ENCODE measurements around the gene HNRNPA0.

Gene HNRNPA0

GRCh38 chr5:137738947-137739346, 15.2 kb downstream of the HNRNPA0 start:
- H3K4me3 Mint-ChIP-seq = peak overlapping the region; percentile 45

GRCh38 chr5:137737349-137738131, 16.6 kb downstream of the HNRNPA0 start:
- no peaks in the 10 kb centered on the region for H3K27me3 Mint-ChIP-seq
- H3K9me3 Mint-ChIP-seq = no peaks in the 10 kb centered on the region
- H3K4me1 Mint-ChIP-seq = peaks cover 24% of the 10 kb centered on the region
- no peaks in the 10 kb centered on the region for H3K36me3 Mint-ChIP-seq
- no peak overlapping the region for H3K4me3 Mint-ChIP-seq
- no peak overlapping the region for H3K27ac Mint-ChIP-seq

More at GRCh38 chr5:137738947-137739346, 15.2 kb downstream of the HNRNPA0 start:
- H3K9me3 Mint-ChIP-seq = no peaks in the 10 kb centered on the region
- H3K4me1 Mint-ChIP-seq = peaks cover 31% of the 10 kb centered on the region
- H3K27me3 Mint-ChIP-seq = no peaks in the 10 kb centered on the region
- no peak overlapping the region for H3K27ac Mint-ChIP-seq
- H3K36me3 Mint-ChIP-seq = no peaks in the 10 kb centered on the region

- Mint-ChIP-seq H3K27me3 (no peaks in the 10 kb centered on the region), H3K27ac (no peak overlapping the region), H3K36me3 (peaks cover 2% of the 10 kb centered on the region), H3K4me3 (no peak overlapping the region), H3K4me1 (peaks cover 24% of the 10 kb centered on the region), H3K9me3 (no peaks in the 10 kb centered on the region)
These were observed 17.7 kb downstream of the HNRNPA0 start for GRCh38 chr5:137736496-137736895.

GRCh38 chr5:137735555-137736284, 18.4 kb downstream of the HNRNPA0 start, which contains the start of gene KLHL3:
Gene KLHL3, minus strand, starts transcription at chr5:137736089. Its CDS starts 443 bp downstream, at chr5:137735646.
- H3K9me3 Mint-ChIP-seq = no peaks in the 10 kb centered on the region
- H3K27ac Mint-ChIP-seq = no peak within 1 kb of the TSS
- no peak within 1 kb of the TSS for H3K4me3 Mint-ChIP-seq
- peaks cover 2% of the 10 kb centered on the region for H3K36me3 Mint-ChIP-seq
- H3K27me3 Mint-ChIP-seq = no peaks in the 10 kb centered on the region
- peaks cover 23% of the 10 kb centered on the region for H3K4me1 Mint-ChIP-seq

GRCh38 chr5:137734962-137735554, 19.1 kb downstream of the HNRNPA0 start:
- H3K27ac Mint-ChIP-seq = no peak overlapping the region
- H3K4me3 Mint-ChIP-seq = no peak overlapping the region
- H3K36me3 Mint-ChIP-seq = peaks cover 4% of the 10 kb centered on the region
- no peaks in the 10 kb centered on the region for H3K9me3 Mint-ChIP-seq
- H3K4me1 Mint-ChIP-seq = peaks cover 26% of the 10 kb centered on the region
- no peaks in the 10 kb centered on the region for H3K27me3 Mint-ChIP-seq

GRCh38 chr5:137734331-137734730, 19.8 kb downstream of the HNRNPA0 start:
- no peaks in the 10 kb centered on the region for H3K27me3 Mint-ChIP-seq
- peaks cover 4% of the 10 kb centered on the region for H3K36me3 Mint-ChIP-seq
- H3K27ac Mint-ChIP-seq = no peak overlapping the region
- H3K4me3 Mint-ChIP-seq = no peak overlapping the region
- H3K9me3 Mint-ChIP-seq = no peaks in the 10 kb centered on the region
- H3K4me1 Mint-ChIP-seq = peaks cover 18% of the 10 kb centered on the region

GRCh38 chr5:137733922-137734321, 20.2 kb downstream of the HNRNPA0 start:
- Mint-ChIP-seq H3K36me3 (peaks cover 4% of the 10 kb centered on the region), H3K9me3 (no peaks in the 10 kb centered on the region), H3K27me3 (no peaks in the 10 kb centered on the region), H3K4me3 (no peak overlapping the region), H3K4me1 (peaks cover 14% of the 10 kb centered on the region), H3K27ac (no peak overlapping the region)

GRCh38 chr5:137733006-137733405, 21.2 kb downstream of the HNRNPA0 start:
- Mint-ChIP-seq H3K4me3 (peak overlapping the region; percentile 23), H3K27ac (no peak overlapping the region), H3K36me3 (peaks cover 4% of the 10 kb centered on the region), H3K4me1 (peaks cover 10% of the 10 kb centered on the region), H3K9me3 (no peaks in the 10 kb centered on the region), H3K27me3 (no peaks in the 10 kb centered on the region)

GRCh38 chr5:137731176-137731575, 23.0 kb downstream of the HNRNPA0 start:
- H3K4me1 Mint-ChIP-seq = peaks cover 10% of the 10 kb centered on the region
- peak overlapping the region; percentile 2 for H3K4me3 Mint-ChIP-seq
- peaks cover 4% of the 10 kb centered on the region for H3K36me3 Mint-ChIP-seq
- no peaks in the 10 kb centered on the region for H3K27me3 Mint-ChIP-seq
- no peak overlapping the region for H3K27ac Mint-ChIP-seq
- H3K9me3 Mint-ChIP-seq = no peaks in the 10 kb centered on the region

GRCh38 chr5:137730336-137730735, 23.8 kb downstream of the HNRNPA0 start:
- H3K36me3 Mint-ChIP-seq = peaks cover 4% of the 10 kb centered on the region
- peaks cover 10% of the 10 kb centered on the region for H3K4me1 Mint-ChIP-seq
- H3K4me3 Mint-ChIP-seq = no peak overlapping the region
- H3K27ac Mint-ChIP-seq = peak overlapping the region; percentile 15
- H3K9me3 Mint-ChIP-seq = no peaks in the 10 kb centered on the region
- no peaks in the 10 kb centered on the region for H3K27me3 Mint-ChIP-seq

- H3K9me3 Mint-ChIP-seq = no peaks in the 10 kb centered on the region
- H3K4me1 Mint-ChIP-seq = peaks cover 10% of the 10 kb centered on the region
- no peaks in the 10 kb centered on the region for H3K27me3 Mint-ChIP-seq
- no peak overlapping the region for H3K27ac Mint-ChIP-seq
- H3K4me3 Mint-ChIP-seq = no peak overlapping the region
- peaks cover 4% of the 10 kb centered on the region for H3K36me3 Mint-ChIP-seq
These were observed 26.1 kb downstream of the HNRNPA0 start for GRCh38 chr5:137728048-137728447.

- Mint-ChIP-seq H3K36me3 (peaks cover 4% of the 10 kb centered on the region), H3K27ac (no peak overlapping the region), H3K4me3 (no peak overlapping the region), H3K9me3 (no peaks in the 10 kb centered on the region), H3K27me3 (no peaks in the 10 kb centered on the region), H3K4me1 (peaks cover 10% of the 10 kb centered on the region)
These were observed 26.5 kb downstream of the HNRNPA0 start for GRCh38 chr5:137727623-137728022.

- Mint-ChIP-seq H3K27me3 (no peaks in the 10 kb centered on the region), H3K36me3 (no peaks in the 10 kb centered on the region), H3K4me3 (no peak overlapping the region), H3K27ac (no peak overlapping the region), H3K4me1 (peaks cover 15% of the 10 kb centered on the region), H3K9me3 (no peaks in the 10 kb centered on the region)
These were observed 29.9 kb downstream of the HNRNPA0 start for GRCh38 chr5:137724251-137724650.

- Mint-ChIP-seq H3K36me3 (peaks cover 22% of the 10 kb centered on the region), H3K9me3 (no peaks in the 10 kb centered on the region), H3K4me3 (no peak overlapping the region), H3K4me1 (peaks cover 20% of the 10 kb centered on the region), H3K27ac (peak overlapping the region; percentile 9), H3K27me3 (no peaks in the 10 kb centered on the region)
These were observed 35.6 kb downstream of the HNRNPA0 start for GRCh38 chr5:137718611-137719010.

- H3K27ac Mint-ChIP-seq = no peak overlapping the region
- peaks cover 12% of the 10 kb centered on the region for H3K4me1 Mint-ChIP-seq
- H3K9me3 Mint-ChIP-seq = no peaks in the 10 kb centered on the region
- no peak overlapping the region for H3K4me3 Mint-ChIP-seq
- H3K36me3 Mint-ChIP-seq = peaks cover 28% of the 10 kb centered on the region
- H3K27me3 Mint-ChIP-seq = no peaks in the 10 kb centered on the region
These were observed 37.8 kb downstream of the HNRNPA0 start for GRCh38 chr5:137716337-137716736.

- Mint-ChIP-seq H3K27me3 (no peaks in the 10 kb centered on the region), H3K4me3 (no peak overlapping the region), H3K4me1 (peaks cover 13% of the 10 kb centered on the region), H3K27ac (no peak overlapping the region), H3K36me3 (peaks cover 35% of the 10 kb centered on the region), H3K9me3 (no peaks in the 10 kb centered on the region)
These were observed 38.7 kb downstream of the HNRNPA0 start for GRCh38 chr5:137715456-137715855.

All from activated naive CD4-positive, alpha-beta T cell treated with anti-CD3 and anti-CD28 coated beads, Interleukin-2, amount 50 U/mL, for 24 hours (primary cell).